ENCODE data around the gene CPED1.
A peak's percentile ranks its signal among the peaks of the same experiment; 100 is the strongest.
"Not testable (repeated sequence)": the region's sequence is repeated elsewhere in the genome, so short reads cannot be mapped to it uniquely, and the experiment has no call there.

CPED1 gene

DNA sequence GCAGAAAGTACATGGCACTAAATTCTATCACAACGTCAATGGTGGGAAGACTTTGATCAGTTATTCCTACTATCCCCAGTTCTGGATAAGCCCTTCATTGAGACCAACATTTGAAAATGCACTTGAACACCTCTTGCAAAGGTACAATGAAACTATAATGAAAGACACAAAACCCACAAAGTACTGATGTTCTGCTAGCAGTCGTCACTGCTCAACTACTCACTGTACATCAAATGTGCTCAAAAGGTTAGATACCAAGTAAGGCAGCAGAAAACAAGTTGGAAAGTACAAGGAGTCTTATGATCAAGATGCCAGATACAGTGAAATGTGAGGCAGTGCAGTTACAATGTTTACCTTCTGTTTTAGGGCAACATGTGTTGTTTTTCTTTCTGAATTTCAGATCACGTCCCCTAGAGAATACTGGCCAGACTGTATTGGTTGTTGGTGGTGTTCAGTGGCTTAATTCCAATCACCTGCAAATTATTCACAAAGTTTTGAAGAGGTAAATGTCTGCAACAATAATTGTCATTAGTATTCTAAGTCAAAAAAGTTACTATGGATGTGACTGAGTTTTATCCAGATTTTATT lies 277.9 kb downstream of the CPED1 start:
- DNase-seq: no peak

DNA sequence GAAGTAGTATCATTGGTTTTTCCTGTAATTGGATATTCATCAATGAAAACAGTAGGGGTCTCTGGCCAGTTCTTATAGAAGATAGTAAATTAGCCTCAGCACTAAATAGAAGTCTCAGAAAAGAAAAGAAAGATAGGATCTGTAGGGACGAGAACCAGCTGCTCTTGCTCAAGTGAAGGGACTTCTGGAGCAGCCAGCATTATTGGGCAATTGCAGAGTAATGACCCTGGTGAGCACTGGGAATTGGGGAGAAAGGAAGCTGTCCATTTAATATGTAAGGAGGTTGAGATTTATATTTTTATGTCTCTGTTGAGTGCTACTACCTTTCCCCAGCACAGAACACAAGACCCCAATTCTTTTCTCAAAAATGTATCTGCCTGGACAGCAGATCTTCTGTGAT lies 279.1 kb downstream of the CPED1 start:
- no peak for DNase-seq

DNA sequence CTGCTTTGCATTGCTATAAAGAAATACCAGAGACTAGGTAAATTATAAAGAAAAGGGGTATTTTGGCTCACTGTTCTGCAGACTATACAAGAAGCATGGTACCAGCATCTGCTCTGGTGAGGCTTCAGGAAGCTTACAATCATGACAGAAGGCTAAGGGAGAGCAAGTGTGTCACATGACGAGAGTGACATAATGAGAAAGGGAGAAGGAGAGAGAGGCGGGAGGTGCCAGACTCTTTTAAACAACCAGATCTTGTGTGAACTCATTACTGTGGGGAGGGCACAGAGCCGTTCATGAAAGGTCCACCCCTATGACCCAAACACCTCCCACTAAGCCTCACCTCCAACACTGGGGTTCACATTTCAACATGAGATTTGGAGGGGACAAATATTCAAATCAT lies 281.3 kb downstream of the CPED1 start:
- DNase-seq: no peak

DNA sequence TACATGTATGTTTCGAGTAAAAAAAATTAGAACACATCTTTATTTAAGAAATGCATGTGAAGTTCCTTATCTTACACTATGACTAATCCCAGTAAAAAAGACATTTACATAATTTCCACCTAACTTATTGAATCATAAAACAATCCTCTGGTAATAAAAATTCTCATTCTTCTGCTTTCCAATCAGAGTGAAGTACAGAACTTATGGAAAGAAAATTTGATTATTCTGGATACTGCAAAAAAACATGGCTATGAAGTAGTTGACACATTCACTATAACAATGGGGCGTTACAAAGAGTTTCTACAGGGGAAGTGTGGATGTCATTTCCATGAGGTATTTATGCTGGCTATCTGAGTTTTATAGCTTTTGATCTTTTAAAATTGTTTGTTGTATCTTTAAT lies 282.6 kb downstream of the CPED1 start:
- no peak for DNase-seq

DNA sequence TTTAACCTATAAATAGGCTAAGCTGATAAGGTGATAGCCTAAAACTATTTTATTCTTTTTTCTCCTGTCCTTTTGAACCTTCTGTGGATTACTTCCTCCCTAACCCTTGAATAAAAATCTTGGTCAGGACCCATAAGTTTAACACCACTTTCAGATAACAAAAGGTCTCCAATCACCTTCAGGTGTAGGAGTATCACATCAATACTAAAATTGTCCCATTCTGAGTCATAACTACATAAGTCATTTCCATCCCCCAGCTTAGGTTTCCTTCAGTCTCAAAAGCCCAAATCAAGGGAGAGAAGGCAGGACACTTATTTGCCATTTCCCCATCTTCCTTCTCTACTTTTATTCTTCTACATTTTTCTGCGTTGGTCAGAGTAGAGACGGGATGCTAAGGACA lies 283.4 kb downstream of the CPED1 start:
- DNase-seq: no peak

DNA sequence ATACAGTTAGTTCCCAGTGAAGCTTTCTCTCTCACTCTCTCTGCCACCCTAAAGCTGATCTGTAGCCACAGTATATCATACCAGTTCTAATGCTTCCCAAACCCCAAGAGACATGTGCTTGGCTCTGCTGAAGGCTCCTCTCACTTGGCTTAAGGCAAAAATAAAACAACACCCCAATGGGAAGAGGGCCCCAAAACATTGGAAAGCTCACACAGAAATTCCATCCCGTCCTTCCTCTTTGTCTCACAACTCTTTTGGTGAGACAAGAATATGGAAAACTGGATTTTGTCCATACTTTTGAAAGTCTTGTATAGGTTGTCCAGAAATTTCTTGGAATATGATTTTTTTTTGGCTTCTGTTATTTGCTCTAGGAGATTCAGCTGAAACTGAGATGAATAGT lies 284.2 kb downstream of the CPED1 start:
- no peak for DNase-seq

DNA sequence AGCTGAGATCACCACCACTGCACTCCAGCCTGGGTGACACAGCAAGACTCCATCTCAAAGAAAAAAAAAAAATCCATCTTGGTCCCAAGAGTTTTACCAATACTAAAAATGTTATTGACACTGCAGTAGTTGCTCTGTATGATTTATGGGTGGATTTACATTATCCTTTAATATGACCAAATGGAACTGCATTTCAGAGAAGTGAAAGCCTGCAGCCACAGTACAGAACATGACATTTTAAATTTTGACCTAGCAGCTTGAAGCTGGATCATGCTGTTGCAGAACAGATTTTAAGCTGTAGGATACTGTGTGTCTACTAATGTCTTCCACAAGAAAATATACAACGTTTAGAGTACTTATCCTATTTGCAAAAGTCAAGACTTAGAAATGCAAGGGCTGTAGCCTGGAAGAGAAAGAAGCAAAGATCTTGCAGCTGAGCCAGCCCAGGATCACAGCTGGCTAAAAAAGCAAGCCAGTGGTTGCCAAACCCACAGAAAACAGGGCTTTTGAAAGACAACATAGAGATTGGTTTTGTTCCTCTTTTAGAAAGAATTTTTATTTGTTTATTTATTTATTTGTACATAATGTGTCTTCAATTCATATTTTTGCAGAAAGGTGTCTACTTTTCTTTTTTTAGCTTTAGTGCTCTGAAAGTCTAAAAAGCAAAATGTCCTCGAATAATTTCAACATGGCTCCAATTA lies 285.1 kb downstream of the CPED1 start:
- DNase-seq: no peak

DNA sequence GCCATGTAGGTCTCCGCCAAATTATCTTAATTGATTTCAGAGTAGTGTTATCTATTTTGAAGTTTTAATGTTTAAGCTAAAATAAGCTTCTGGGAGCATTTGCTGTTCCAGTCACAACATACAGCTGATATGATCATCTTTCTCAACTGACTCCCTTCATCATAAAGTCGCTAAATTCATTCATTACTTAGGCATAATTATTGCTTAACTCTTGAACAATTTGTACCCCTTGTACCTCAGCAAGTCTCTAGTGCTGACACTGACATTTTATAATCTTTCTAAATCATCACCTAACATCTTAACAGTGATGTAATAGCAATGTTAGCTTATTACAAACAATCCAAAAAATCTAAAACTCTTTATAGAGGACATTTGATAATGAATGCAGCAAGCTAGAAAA lies 286.0 kb downstream of the CPED1 start:
- no peak for DNase-seq

DNA sequence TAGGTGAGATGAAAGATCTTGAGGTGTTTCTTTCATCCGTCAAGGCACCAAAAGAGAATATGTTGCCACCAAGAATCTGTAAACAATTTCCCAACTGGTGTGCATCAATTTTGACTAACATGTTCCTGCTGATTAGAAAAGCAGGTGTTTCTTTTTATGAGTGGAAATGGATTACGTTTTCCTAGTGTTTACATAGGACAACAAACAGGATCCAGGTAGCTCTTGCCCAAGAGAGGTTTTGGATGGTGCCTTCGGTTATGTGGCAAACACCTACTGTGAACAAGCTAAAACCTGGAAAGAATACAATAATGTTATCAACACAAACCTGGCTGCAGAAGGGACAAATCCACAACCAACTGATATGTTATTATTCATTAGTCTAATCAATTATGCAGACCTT lies 286.7 kb downstream of the CPED1 start:
- DNase-seq: no peak

DNA sequence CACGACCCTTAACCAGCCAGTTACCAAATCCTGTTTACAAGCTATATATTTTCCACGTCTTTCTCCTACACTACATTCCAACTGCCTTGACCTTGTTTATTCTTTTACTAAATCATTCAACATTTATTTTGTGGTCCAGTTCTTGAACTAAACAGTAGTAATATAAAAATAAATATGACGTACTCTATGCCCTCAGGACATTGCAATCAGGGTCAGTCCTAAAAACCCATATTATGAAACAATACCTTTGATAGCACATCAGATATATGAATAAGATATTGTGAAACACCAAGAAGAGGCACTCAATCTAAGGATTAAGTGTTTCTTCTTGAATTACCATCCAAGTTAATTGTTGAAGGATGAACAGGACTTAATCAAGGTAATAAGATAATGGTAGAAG lies 287.8 kb downstream of the CPED1 start:
- no peak for DNase-seq

DNA sequence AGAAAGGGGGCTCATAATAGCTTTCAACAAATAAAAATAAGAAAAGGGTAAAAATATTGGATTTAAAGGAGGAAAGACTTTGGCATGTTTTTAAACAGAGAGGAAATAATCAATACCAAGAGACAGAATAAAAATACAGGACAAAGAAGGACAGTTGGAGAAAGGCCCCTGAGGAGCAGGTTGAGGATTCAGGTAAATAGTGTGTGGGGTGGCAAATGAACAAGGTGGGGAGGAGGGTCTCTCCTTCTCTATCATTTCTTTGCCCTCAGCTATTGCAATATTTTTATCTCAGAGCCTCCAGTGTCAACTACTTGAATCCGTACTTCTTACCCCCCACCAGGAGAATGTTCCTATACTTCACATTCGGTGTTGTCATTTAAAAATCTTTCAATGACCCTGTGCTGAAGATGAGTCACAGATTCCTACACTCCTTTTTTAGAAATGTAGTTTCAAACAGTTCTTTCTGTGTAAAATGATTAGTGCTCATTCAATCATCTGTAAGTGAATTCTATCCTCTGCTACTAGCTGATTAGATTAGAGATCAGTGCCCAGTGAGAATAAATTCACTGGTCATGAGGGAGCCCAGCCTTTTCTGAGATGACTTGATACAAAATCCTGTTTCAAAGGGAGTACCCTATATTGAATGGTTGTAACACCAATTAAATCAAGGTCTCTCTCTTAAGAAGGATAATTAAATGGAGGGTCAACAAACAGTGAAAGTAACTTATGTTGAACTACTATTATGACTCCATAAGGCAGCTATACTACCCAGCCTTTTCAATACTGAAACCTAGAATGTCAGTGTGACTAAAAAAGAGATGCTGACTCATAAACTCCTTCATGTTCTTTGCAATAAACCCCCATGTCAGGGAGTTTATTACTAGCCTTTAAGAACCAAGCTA lies 289.9 kb downstream of the CPED1 start:
- no peak for DNase-seq

DNA sequence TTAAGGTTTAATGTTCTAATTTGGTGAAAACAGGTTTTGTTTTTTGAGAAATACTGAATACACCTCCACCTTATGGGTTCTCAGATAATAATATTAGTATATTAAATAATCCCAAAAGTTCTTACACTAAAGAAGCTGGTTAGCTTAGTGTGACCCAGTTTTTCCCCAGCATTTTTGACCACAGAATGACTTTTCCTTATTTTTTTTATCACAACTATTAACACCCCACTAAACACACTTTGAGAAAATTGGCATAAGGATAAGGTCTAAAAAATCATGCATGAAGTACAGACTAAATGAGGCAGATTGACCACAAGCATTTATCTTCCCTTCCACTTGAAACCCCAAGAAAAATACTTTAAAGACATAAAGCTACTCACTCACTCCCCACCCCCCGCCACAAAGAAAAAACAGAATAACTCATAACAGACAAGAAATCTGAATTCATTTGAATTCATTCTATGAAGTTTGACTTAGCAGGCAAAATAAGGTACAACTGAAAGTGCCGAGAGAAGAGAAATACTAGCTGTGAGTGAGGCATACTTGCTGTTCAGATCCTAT lies 290.6 kb downstream of the CPED1 start:
- no peak for DNase-seq

DNA sequence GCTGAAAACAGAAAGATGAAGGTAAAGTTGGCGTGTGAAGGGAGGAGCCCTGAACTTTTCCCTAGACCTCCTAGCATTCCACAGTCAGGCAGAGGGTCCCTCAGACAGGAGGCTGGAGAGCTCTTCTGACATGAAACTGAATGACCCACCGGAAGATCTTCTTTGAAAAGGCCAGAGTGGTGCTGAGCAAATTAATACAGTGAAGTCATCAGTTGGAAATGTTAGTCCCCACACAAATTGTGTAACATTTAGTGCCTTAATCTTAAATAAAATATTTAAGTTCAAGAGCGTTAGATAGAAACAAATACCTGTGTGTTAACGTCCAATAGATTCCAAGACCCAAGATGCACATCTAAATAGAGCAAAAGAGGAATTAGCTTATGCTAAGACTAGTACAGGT lies 291.3 kb downstream of the CPED1 start:
- DNase-seq: no peak

DNA sequence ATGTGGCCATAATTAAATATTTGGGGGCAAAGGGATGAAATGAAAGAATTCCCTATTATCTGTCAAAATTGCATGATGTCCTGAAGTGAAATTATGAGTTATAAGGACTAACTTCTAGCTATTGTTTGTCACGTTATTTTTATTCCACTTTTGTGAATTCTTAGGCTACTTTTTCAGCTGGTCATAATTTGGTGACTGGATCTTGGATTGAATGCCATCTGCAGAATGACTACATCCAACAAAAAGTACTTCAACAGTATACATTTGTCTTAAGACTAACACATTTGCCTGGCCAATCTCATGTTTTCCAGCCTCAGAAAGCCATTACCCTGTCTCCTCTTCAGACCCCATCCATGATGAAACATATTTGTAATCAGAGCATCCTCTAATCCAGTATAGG lies 292.1 kb downstream of the CPED1 start:
- DNase-seq: no peak

DNA sequence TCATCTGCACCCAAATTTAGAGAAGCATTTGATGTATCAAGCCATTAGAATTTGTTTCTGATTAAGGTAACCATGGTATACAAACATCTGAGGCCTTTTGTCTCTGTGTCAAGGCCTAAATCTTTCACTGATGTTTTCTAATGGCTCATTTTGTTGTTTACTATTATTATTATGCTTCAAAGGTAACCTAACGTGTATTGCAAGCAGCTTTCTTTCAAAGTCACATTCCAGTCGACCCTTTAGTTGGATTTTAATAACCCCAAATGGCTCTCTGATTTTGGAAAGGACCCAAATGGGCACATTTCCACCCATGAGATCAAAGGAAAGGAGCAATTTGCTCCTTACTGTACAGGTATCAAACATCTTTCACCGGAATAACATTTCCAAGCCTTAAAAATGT lies 293.6 kb downstream of the CPED1 start:
- DNase-seq: no peak

DNA sequence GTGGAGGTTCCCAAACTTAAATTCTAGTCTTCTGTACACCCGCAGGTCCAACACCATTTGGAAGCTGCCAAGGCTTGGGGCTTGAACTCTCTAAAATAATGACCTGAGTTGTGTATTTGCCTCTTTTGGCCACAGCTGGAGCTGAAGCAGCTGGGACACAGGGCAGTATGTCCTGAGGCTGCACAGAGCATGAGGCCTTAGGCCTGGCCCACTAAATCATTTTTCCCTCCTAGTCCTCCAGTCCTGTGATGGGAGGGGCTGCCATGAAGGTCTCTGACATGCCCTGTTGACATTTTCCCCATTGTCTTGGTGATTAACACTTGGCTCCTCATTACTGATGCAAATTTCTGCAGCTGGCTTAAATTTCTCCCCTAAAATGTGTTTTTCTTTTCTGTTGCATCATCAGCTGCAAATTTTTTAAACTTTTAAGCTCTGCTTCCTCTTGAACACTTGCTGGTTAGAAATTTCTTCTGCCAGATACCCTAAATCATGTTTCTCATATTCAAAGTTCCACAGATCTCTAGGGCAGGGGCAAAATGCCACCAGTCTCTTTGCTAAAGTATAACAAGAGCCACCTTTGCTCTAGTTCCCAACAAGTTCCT lies 296.7 kb downstream of the CPED1 start:
- no peak for DNase-seq

DNA sequence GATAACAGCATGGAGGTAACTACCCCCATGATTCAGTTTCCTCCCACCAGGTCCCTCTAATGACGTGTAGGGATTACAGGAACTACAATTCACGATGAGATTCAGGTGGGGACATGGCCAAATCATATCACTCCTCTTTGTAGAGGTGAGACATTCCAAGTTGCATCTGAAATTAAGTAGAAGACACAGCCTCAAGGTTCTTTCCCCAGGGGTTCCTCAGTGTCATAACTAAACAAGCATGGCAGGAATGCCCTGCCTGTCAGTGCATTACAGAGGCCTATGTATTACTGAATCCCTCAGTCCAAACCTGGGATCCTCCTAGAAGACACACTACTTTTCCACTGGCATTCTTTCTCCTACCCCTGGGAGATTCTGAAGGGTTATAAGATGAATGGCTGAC lies 297.7 kb downstream of the CPED1 start:
- no peak for DNase-seq

DNA sequence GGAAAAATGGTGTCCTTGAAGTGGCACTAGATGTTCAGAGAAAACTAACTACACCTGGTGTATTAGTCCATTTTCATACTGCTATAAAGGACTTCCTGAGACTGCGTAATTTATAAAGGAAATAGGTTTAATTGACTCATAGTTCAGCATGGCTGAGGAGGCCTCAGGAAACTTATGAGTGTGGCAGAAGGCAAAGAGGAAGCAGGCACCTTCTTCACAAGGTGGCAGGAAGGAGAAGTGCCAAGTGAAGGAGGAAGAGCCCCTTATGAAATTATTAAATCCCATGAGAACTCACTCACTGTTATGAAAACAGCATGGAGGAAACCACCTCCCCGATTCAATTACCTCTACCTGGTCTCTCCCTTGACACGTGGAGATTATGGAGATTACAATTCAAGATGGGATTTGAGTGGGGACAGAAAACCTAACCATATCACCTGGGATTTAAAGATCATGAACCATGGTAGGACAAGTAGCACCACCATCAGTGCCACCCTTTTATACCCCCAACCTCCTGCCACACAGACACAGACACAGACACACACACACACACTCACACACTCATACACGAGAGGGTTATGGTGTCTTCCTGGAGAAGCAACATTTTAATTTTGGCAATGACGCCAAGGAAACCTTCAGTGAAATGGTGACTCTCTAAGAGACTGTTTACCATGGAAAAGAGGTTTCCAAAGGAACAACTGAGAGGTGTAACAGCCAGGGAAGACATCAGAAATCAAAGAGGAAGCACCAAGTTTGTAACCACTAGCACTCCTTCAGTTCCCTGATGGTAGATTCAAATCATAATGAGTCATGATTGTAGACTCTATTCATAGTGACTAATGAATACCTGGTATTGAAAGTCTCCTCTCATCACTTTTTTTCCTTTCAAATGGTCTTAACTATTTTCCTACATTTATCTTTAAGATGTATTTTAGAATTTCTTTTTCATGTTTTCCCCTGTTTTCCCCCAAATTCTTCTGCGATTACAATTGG lies 298.5 kb downstream of the CPED1 start:
- DNase-seq: peak in 1 of 2 donors; percentile 18

DNA sequence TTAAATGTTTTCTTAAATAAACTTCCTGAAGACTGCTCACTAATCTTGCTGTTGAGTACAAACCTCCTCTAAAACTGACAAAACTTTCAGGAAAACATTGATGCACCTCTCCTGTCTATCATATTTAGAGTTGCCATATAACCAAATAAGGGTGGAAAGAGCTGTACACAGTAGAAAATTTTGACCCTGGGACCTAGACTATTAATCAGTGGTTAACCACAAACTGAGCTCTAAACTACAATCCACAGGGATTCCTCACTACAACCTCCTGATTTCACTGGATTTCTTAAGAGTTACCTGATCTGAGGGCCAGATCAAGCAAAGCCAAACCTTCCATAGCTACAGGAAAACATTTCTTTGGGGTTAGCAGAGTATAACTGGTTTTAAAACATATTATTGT lies 300.4 kb downstream of the CPED1 start:
- DNase-seq: no peak

DNA sequence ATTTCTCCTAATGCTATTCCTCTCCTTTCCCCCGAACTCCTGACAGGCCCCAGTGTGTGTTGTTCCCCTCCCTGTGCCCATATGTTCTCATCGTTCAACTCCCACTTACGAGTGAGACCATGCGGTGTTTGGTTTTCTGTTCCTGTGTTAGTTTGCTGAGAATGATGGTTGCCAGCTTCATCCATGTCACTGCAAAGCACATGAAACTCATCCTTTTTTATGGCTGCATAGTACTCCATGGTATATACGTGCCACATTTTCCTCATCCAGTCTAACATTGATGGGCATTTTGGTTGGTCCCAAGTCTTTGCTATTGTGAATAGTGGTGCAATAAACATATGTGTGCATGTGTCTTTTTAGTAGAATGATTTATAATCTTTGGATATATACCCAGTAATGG lies 301.4 kb downstream of the CPED1 start:
- DNase-seq: not testable (repeated sequence)

DNA sequence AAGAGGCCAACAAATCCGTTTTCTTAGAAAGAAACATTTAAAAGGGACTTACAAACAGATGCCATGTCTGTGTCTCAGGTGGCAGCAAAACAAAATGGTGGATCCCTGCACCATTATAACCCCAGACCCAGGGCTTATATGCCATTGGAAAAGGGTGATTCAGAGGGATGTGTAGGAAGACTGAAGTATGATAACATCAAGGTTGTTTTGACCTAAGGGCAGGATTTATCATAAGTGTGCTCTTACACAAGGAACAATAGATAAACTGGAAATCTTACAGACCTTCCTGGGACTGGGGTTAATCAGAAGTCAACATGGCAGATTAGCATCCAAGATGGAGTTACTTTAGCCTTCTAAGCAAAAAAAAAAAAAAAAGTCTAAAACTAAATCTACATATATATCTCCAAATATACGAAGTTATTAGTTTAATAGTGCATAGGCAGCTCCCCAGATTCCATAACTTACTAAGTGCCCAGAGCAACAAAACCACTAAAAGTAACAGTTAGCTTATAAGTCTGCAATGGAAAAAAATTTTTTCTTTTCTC lies 306.0 kb downstream of the CPED1 start:
- DNase-seq: no peak

DNA sequence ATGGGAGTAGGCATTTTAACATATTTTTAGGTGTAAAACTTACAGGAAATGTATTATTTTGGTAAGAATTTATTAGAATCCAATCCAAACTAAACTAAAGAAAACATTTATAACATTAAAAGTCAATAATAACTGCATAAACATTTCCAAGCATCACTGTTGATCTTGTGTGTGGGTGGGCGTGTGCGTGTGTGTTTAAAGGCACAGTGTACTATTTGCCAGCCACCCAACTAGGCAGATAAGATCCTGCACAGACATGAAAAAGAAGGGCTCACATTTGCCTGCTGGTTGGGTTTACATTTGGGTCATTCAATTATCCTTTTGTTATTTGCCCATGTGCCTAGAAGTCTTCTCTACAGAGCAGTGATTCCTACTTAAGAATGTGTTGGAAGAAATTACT lies 309.3 kb downstream of the CPED1 start:
- DNase-seq: no peak
